Activated T-cell treated with anti-CD3 and anti-CD28 coated beads, Interleukin-2, amount 50 U/mL, for 48 hours (primary cell): Measurements from ENCODE around the gene CLSTN1.

Source experiments
- DNase-seq, 2 experiments: peaks; one replicate each; pipeline ENCODE4 v3.0.0-alpha.2; 2020

CLSTN1 gene

GRCh38 chr1:9850442-9851162 lies 26.8 kb upstream of the CLSTN1 start:
- no peak for DNase-seq

- DNase-seq, result no peak
These were observed 26.1 kb upstream of the CLSTN1 start for GRCh38 chr1:9849691-9850441.

- no peak for DNase-seq
These were observed 24.3 kb upstream of the CLSTN1 start for GRCh38 chr1:9848022-9848421.

- DNase-seq, result no peak
These were observed 23.5 kb upstream of the CLSTN1 start for GRCh38 chr1:9847269-9847668.

GRCh38 chr1:9846611-9847171 lies 22.9 kb upstream of the CLSTN1 start:
- DNase-seq, result no peak

GRCh38 chr1:9845914-9846313 lies 22.1 kb upstream of the CLSTN1 start:
- no peak for DNase-seq

GRCh38 chr1:9844756-9845155 lies 21.0 kb upstream of the CLSTN1 start:
- DNase-seq, result no peak

- DNase-seq, result no peak
These were observed 20.3 kb upstream of the CLSTN1 start for GRCh38 chr1:9844106-9844505.

- DNase-seq, result no peak
These were observed 19.8 kb upstream of the CLSTN1 start for GRCh38 chr1:9843576-9843945.

GRCh38 chr1:9842781-9843575 lies 19.2 kb upstream of the CLSTN1 start:
- no peak for DNase-seq

GRCh38 chr1:9842073-9842711 lies 18.4 kb upstream of the CLSTN1 start:
- DNase-seq, result no peak

- no peak for DNase-seq
These were observed 17.7 kb upstream of the CLSTN1 start for GRCh38 chr1:9841460-9841859.

GRCh38 chr1:9840176-9840575 lies 16.4 kb upstream of the CLSTN1 start:
- DNase-seq, result no peak

- no peak for DNase-seq
These were observed 15.2 kb upstream of the CLSTN1 start for GRCh38 chr1:9838946-9839345.

- DNase-seq, result no peak
These were observed 12.8 kb upstream of the CLSTN1 start for GRCh38 chr1:9836632-9836960.

GRCh38 chr1:9835758-9836631 lies 12.2 kb upstream of the CLSTN1 start:
- DNase-seq, result no peak

GRCh38 chr1:9835404-9835757 lies 11.6 kb upstream of the CLSTN1 start:
- DNase-seq, result no peak

- DNase-seq, result no peak
These were observed 9.9 kb upstream of the CLSTN1 start for GRCh38 chr1:9833632-9834031.

GRCh38 chr1:9827558-9828185 lies 3.9 kb upstream of the CLSTN1 start:
- DNase-seq, result peak; percentile 31 to 37

GRCh38 chr1:9826616-9827015 lies 2.9 kb upstream of the CLSTN1 start:
- DNase-seq, result no peak

- no peak for DNase-seq
These were observed 2.3 kb upstream of the CLSTN1 start for GRCh38 chr1:9826087-9826486.
